OCI-LY1 (cell line): ENCODE results near the gene PLXNA3.

Experiments used
- CTCF ChIP-seq: fragments of 200-600 bp; sonication (generic), shearing (Covaris generic); IDR thresholded peaks from 2 replicates; pipeline ENCODE4 v1.5.1; 2017; ENCODE audit warnings: mild to moderate bottlenecking, antibody characterized with exemption, low read length, moderate library complexity, mixed read lengths
- EZH2 ChIP-seq: fragments of 200-600 bp; sonication (generic), shearing (Covaris generic); IDR thresholded peaks from 2 replicates; pipeline ENCODE4 v1.8.0; 2017; ENCODE audit warnings: borderline replicate concordance, mixed run types, mild to moderate bottlenecking, antibody characterized with exemption, low read length, moderate library complexity, mixed read lengths

GRCh38 chrX:154489182-154489581, 31.1 kb downstream of the PLXNA3 start:
- TF ChIP-seq EZH2 (no peak), CTCF (no peak)
